WTC11 (cell line): ENCODE measurements around the gene TMC8. TPM values are rescaled to one million over a fixed set of nuclear protein-coding genes. Genes with fewer than 3 reads are reported as not detected.

Experiments
- ATAC-seq: fragments of 200-7000 bp; cut with Tn5 transposase; 2 replicates; pipeline ENCODE4 v1.10.0; 2021; ENCODE audit warnings: mild to moderate bottlenecking, moderate library complexity
- CTCF ChIA-PET: fragments of 300-600 bp; sonication (Branson Sonifier 250); formaldehyde crosslinking; loops from one replicate; lab custom pipeline; 2021; ENCODE audit warnings: antibody characterized with exemption; lab: Charles Lee
- POLR2A ChIA-PET: fragments of 350-600 bp; sonication (Branson Sonifier 250); formaldehyde crosslinking; loops from one replicate; lab custom pipeline; 2021; ENCODE audit warnings: antibody characterized with exemption; lab: Charles Lee
- DNase-seq: peaks from one replicate; pipeline ENCODE4 v3.0.0; 2021; ENCODE audit warnings: low spot score
- H3K27ac Mint-ChIP-seq: 2 replicates; pipeline ENCODE4 v1.8.0; 2021; ENCODE audit warnings: mixed read lengths
- H3K27me3 Mint-ChIP-seq: 2 replicates; pipeline ENCODE4 v1.8.0; 2021; ENCODE audit warnings: low read depth, mild to moderate bottlenecking, moderate library complexity, mixed read lengths
- H3K36me3 Mint-ChIP-seq: 2 replicates; pipeline ENCODE4 v1.8.0; 2021; ENCODE audit warnings: mixed read lengths
- H3K4me1 Mint-ChIP-seq: 2 replicates; pipeline ENCODE4 v1.8.0; 2022; ENCODE audit warnings: mixed read lengths
- H3K4me3 Mint-ChIP-seq: 2 replicates; pipeline ENCODE4 v1.8.0; 2021; ENCODE audit warnings: mild to moderate bottlenecking, moderate library complexity, mixed read lengths
- H3K9me3 Mint-ChIP-seq: 2 replicates; pipeline ENCODE4 v1.8.0; 2021; ENCODE audit warnings: mixed read lengths
- ATF1 ChIP-seq: sonication (generic); formaldehyde crosslinking; IDR thresholded peaks from 2 replicates; pipeline ENCODE4 v1.8.1; 2023; ENCODE audit warnings: mild to moderate bottlenecking, moderate library complexity, missing genetic modification reagents
- FOXJ3 ChIP-seq: sonication (generic); formaldehyde crosslinking; IDR thresholded peaks from 2 replicates; pipeline ENCODE4 v1.9.0; 2021; ENCODE audit warnings: missing genetic modification reagents, mild to moderate bottlenecking, borderline replicate concordance
- MXD4 ChIP-seq: fragments of 250-450 bp; sonication (Bioruptor Pico); IDR thresholded peaks from 2 replicates; pipeline ENCODE4 v1.8.0; 2021; ENCODE audit warnings: mild to moderate bottlenecking, moderate library complexity, borderline replicate concordance
- MYBL2 ChIP-seq: sonication (generic); formaldehyde crosslinking; IDR thresholded peaks from 2 replicates; pipeline ENCODE4 v1.8.1; 2023; ENCODE audit warnings: mild to moderate bottlenecking, moderate library complexity, missing genetic modification reagents
- NFYB ChIP-seq: sonication (generic); formaldehyde crosslinking; conservative IDR thresholded peaks from 2 replicates; pipeline ENCODE4 v1.8.0; 2022; ENCODE audit warnings: low read depth, missing genetic modification reagents
- NR2C2 ChIP-seq: sonication (generic); formaldehyde crosslinking; IDR thresholded peaks from 2 replicates; pipeline ENCODE4 v1.8.0; 2022; ENCODE audit warnings: mild to moderate bottlenecking, missing genetic modification reagents
- SMAD3 ChIP-seq: sonication (generic); formaldehyde crosslinking; IDR thresholded peaks from 2 replicates; pipeline ENCODE4 v1.8.0; 2022; ENCODE audit warnings: missing genetic modification reagents, mild to moderate bottlenecking, borderline replicate concordance
- SMAD4 ChIP-seq: sonication (generic); formaldehyde crosslinking; IDR thresholded peaks from 2 replicates; pipeline ENCODE4 v1.8.0; 2022; ENCODE audit warnings: mild to moderate bottlenecking, missing genetic modification reagents
- SOX15 ChIP-seq: fragments of 250-450 bp; sonication (Bioruptor Pico); IDR thresholded peaks from 2 replicates; pipeline ENCODE4 v1.9.0; 2021; ENCODE audit warnings: mild to moderate bottlenecking
- TEAD4 ChIP-seq: sonication (generic); formaldehyde crosslinking; IDR thresholded peaks from 2 replicates; pipeline ENCODE4 v1.8.0; 2022; ENCODE audit warnings: mild to moderate bottlenecking, missing genetic modification reagents
- ZNF121 ChIP-seq: sonication (generic); formaldehyde crosslinking; IDR thresholded peaks from 2 replicates; pipeline ENCODE4 v1.8.0; 2023; ENCODE audit warnings: missing genetic modification reagents
- ZNF138 ChIP-seq: sonication (generic); formaldehyde crosslinking; conservative IDR thresholded peaks from 2 replicates; pipeline ENCODE4 v1.8.1; 2022; ENCODE audit warnings: mild to moderate bottlenecking, moderate library complexity, missing genetic modification reagents
- ZNF317 ChIP-seq: sonication (generic); formaldehyde crosslinking; IDR thresholded peaks from 2 replicates; pipeline ENCODE4 v1.8.1; 2023; ENCODE audit warnings: low read depth, mild to moderate bottlenecking, moderate library complexity, missing genetic modification reagents, borderline replicate concordance
- ZNF396 ChIP-seq: fragments of 250-450 bp; sonication (Bioruptor Pico); IDR thresholded peaks from 2 replicates; pipeline ENCODE4 v1.8.0; 2021; ENCODE audit warnings: mild to moderate bottlenecking, moderate library complexity, borderline replicate concordance
- ZNF671 ChIP-seq: fragments of 250-450 bp; sonication (Bioruptor Pico); IDR thresholded peaks from 2 replicates; pipeline ENCODE4 v1.8.0; 2021; ENCODE audit warnings: mild to moderate bottlenecking
- total RNA-seq: library from RNA; stranded (reverse); gene quantifications from 3 replicates; pipeline ENCODE4 v1.2.3, GENCODE V29; 2021
- TF ChIP-seq, protein P1 (sequence below): sonication (generic); formaldehyde crosslinking; IDR thresholded peaks from 2 replicates; pipeline ENCODE4 v1.8.1; 2023; ENCODE audit warnings: mild to moderate bottlenecking, missing genetic modification reagents, borderline replicate concordance
- TF ChIP-seq, protein P2 (sequence below): sonication (generic); formaldehyde crosslinking; IDR thresholded peaks from 2 replicates; pipeline ENCODE4 v1.8.0; 2022; ENCODE audit warnings: mild to moderate bottlenecking, missing genetic modification reagents
- TF ChIP-seq, protein P3 (sequence below): sonication (generic); formaldehyde crosslinking; IDR thresholded peaks from 2 replicates; pipeline ENCODE4 v1.8.0; 2022; ENCODE audit warnings: mild to moderate bottlenecking, missing genetic modification reagents
- TF ChIP-seq, protein P4 (sequence below): sonication (generic); formaldehyde crosslinking; IDR thresholded peaks from 2 replicates; pipeline ENCODE4 v1.8.1; 2022; ENCODE audit warnings: missing genetic modification reagents, borderline replicate concordance
- TF ChIP-seq, protein P5 (sequence below): sonication (generic); formaldehyde crosslinking; IDR thresholded peaks from 2 replicates; pipeline ENCODE4 v1.8.0; 2023; ENCODE audit warnings: missing genetic modification reagents

Gene TMC8
- total RNA-seq, 1 experiment from 2014 or later: 3.7 TPM

DNA sequence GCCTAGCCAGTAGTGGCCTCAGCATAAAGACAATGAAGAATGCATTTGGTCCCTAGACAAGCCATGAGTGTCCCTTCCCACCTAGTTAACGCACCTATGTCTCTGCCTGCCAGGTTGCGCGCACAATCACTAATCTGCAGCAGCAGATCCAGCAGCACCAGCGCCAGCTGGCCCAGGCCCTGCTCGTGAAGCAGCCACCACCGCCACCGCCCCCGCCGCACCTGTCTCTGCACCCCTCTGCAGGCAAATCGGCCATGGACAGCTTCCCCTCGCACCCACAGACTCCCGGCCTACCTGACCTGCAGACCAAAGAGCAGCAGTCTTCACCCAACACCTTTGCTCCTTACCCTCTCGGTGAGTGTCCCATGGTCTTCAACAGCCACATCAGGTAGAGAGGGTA lies 43.8 kb upstream of the TMC8 start (continued):
- TF ChIP-seq, protein P1, sequence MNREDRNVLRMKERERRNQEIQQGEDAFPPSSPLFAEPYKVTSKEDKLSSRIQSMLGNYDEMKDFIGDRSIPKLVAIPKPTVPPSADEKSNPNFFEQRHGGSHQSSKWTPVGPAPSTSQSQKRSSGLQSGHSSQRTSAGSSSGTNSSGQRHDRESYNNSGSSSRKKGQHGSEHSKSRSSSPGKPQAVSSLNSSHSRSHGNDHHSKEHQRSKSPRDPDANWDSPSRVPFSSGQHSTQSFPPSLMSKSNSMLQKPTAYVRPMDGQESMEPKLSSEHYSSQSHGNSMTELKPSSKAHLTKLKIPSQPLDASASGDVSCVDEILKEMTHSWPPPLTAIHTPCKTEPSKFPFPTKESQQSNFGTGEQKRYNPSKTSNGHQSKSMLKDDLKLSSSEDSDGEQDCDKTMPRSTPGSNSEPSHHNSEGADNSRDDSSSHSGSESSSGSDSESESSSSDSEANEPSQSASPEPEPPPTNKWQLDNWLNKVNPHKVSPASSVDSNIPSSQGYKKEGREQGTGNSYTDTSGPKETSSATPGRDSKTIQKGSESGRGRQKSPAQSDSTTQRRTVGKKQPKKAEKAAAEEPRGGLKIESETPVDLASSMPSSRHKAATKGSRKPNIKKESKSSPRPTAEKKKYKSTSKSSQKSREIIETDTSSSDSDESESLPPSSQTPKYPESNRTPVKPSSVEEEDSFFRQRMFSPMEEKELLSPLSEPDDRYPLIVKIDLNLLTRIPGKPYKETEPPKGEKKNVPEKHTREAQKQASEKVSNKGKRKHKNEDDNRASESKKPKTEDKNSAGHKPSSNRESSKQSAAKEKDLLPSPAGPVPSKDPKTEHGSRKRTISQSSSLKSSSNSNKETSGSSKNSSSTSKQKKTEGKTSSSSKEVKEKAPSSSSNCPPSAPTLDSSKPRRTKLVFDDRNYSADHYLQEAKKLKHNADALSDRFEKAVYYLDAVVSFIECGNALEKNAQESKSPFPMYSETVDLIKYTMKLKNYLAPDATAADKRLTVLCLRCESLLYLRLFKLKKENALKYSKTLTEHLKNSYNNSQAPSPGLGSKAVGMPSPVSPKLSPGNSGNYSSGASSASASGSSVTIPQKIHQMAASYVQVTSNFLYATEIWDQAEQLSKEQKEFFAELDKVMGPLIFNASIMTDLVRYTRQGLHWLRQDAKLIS: no peak
- TF ChIP-seq MXD4 (CRISPR knock-in tag) (no peak), ZNF671 (CRISPR knock-in tag) (no peak)

DNA sequence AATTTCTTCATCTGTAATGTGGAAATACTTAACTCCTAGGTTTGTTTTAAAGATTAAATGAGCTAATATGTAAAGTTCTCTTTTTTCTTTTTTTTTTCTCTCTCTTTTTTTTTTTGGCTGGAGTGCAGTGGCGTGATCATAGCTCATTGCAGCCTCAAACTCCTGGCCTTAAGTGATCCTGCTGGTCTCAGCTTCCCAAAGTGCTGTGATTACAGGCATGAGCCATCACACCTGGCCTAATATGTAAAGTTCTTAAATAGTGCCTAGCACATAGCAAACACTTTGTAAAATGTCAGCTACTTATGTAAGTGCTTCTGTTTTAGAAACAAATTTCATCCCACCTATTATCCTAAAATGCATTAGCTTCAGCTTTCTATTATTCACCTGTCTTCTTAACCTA lies 42.0 kb upstream of the TMC8 start:
- H3K27ac Mint-ChIP-seq: no peak overlapping the region
- CTCF ChIA-PET: interaction anchor here (0.5 to 1.0 kb wide), 4 partner anchors 33 to 992 kb away, joined by 3 read pairs; no protein-coding TSS in a partner anchor
- ATAC-seq (no peak), DNase-seq (no peak)
- no peaks in the 10 kb centered on the region; the same call in 1 of the 2 replicates for H3K27me3 Mint-ChIP-seq
- TF ChIP-seq ZNF138 (CRISPR knock-in tag) (no peak), MYBL2 (CRISPR knock-in tag) (no peak), SMAD3 (CRISPR knock-in tag) (no peak)
- TF ChIP-seq, protein P2, sequence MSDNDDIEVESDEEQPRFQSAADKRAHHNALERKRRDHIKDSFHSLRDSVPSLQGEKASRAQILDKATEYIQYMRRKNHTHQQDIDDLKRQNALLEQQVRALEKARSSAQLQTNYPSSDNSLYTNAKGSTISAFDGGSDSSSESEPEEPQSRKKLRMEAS: no peak
- H3K4me1 Mint-ChIP-seq: no peaks in the 10 kb centered on the region
- H3K4me3 Mint-ChIP-seq: no peak overlapping the region
- POLR2A ChIA-PET: no interaction called here
- H3K36me3 Mint-ChIP-seq: peaks cover 76% of the 10 kb centered on the region
- H3K9me3 Mint-ChIP-seq: no peaks in the 10 kb centered on the region

DNA sequence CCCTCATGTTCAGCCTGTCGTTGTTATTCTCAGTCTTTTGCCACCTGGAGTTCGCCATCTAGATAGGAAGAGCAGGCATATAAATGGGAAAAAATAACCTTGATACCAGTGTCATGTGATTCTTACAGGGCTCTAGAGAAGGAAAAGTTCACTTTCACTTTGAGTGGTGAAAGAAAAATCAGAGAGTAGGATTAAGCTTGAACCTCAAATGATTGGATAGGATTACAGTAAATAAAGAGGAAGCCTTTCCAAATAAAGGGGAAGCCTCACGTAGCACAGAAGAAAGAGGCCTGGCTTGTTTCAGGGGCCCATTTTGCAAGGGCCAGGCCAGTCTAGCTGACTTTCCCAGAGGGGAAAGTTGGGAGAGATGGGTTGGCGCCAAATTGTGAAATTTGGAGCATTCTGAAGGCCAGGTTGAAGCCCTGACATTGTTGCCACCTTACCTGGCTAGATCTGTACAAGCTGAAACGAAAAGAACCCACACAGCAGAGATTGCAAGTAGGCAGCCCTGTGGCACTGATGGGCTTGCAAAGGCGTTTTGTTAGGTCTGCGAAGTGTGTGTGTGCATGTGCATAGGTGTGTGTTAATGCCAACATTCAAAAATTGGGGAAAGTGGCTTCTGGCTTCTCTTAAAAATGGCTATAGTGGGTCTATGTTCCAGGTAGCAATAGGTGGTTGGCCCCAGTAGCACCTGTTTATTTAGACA lies 40.8 kb upstream of the TMC8 start:
- no peaks in the 10 kb centered on the region for H3K9me3 Mint-ChIP-seq
- H3K36me3 Mint-ChIP-seq: peaks cover 84% of the 10 kb centered on the region
- POLR2A ChIA-PET: no interaction called here
- H3K4me3 Mint-ChIP-seq: no peak overlapping the region
- no peaks in the 10 kb centered on the region for H3K4me1 Mint-ChIP-seq
- DNase-seq: no peak
- CTCF ChIA-PET: interaction anchor here (1.4 kb wide), 1 partner anchor 161 kb away, joined by 3 read pairs; no protein-coding TSS in a partner anchor
- no peak for ATAC-seq
- no peaks in the 10 kb centered on the region; the same call in 1 of the 2 replicates for H3K27me3 Mint-ChIP-seq
- TF ChIP-seq SOX15 (CRISPR knock-in tag) (no peak), NFYB (CRISPR knock-in tag) (no peak)
- TF ChIP-seq, protein P3, sequence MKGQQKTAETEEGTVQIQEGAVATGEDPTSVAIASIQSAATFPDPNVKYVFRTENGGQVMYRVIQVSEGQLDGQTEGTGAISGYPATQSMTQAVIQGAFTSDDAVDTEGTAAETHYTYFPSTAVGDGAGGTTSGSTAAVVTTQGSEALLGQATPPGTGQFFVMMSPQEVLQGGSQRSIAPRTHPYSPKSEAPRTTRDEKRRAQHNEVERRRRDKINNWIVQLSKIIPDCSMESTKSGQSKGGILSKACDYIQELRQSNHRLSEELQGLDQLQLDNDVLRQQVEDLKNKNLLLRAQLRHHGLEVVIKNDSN (CRISPR knock-in tag): no peak
- H3K27ac Mint-ChIP-seq: no peak overlapping the region

DNA sequence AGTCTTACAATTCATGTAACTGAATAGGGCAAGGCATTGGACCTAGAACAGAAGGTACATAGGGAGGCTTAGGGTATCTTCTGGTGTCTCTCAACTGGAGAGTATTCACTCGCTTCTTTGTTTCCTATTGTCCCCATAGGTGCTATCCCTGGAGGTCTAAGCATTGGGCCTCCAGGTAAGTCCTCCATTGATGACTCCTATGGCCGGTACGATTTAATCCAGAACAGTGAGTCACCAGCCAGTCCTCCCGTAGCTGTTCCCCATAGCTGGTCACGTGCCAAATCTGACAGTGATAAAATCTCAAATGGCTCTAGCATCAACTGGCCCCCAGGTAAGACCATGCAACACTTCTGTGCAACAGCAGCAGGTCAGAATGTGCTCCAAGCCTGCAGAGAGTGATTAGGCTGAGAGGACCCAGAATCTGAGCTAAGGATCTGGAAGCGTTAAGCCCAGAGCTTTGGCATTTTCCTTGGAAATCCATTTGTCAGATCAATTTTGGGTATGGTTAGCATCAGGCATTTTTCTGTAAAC lies 37.7 kb upstream of the TMC8 start:
- Mint-ChIP-seq H3K9me3 (no peaks in the 10 kb centered on the region), H3K4me1 (no peaks in the 10 kb centered on the region), H3K27me3 (no peaks in the 10 kb centered on the region; the same call in 1 of the 2 replicates), H3K36me3 (peaks cover 85% of the 10 kb centered on the region), H3K27ac (no peak overlapping the region), H3K4me3 (no peak overlapping the region)
- ATAC-seq: no peak
- no peak for DNase-seq
- ChIA-PET POLR2A (no interaction called here), CTCF (interaction anchor here (1.1 to 1.2 kb wide), 2 partner anchors 8 to 20 kb away, joined by 3 to 4 read pairs; no protein-coding TSS in a partner anchor)
- TF ChIP-seq FOXJ3 (no peak), SMAD4 (CRISPR knock-in tag) (no peak), TEAD4 (no peak), ATF1 (CRISPR knock-in tag) (no peak), ZNF396 (CRISPR knock-in tag) (no peak), NR2C2 (no peak), ZNF121 (CRISPR knock-in tag) (no peak), ZNF317 (CRISPR knock-in tag) (no peak)
- TF ChIP-seq, protein P4, sequence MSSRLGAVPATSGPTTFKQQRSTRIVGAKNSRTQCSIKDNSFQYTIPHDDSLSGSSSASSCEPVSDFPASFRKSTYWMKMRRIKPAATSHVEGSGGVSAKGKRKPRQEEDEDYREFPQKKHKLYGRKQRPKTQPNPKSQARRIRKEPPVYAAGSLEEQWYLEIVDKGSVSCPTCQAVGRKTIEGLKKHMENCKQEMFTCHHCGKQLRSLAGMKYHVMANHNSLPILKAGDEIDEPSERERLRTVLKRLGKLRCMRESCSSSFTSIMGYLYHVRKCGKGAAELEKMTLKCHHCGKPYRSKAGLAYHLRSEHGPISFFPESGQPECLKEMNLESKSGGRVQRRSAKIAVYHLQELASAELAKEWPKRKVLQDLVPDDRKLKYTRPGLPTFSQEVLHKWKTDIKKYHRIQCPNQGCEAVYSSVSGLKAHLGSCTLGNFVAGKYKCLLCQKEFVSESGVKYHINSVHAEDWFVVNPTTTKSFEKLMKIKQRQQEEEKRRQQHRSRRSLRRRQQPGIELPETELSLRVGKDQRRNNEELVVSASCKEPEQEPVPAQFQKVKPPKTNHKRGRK (CRISPR knock-in tag): no peak
- TF ChIP-seq, protein P5, sequence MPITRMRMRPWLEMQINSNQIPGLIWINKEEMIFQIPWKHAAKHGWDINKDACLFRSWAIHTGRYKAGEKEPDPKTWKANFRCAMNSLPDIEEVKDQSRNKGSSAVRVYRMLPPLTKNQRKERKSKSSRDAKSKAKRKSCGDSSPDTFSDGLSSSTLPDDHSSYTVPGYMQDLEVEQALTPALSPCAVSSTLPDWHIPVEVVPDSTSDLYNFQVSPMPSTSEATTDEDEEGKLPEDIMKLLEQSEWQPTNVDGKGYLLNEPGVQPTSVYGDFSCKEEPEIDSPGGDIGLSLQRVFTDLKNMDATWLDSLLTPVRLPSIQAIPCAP (CRISPR knock-in tag): no peak
- TF ChIP-seq, protein P3 (CRISPR knock-in tag): no peak
